Jurkat, Clone E6-1 (cell line): ENCODE results near the gene CDC42.

Source experiments
- DNase-seq: peaks from one replicate; pipeline ENCODE4 v3.0.0-alpha.2; 2011; ENCODE audit warnings: low read depth, low spot score
- H3K4me3 ChIP-seq: 2 replicates; pipeline ENCODE4 v1.5.1; 2011; ENCODE audit warnings: mild to moderate bottlenecking, low read length, control low read depth, moderate library complexity

The CDC42 gene

GRCh38 chr1:22101995-22102394 is 49.5 kb downstream of the CDC42 start:
- no peak overlapping the region for H3K4me3 ChIP-seq
- DNase-seq = no peak

- no peak overlapping the region for H3K4me3 ChIP-seq
- no peak for DNase-seq
Measured at GRCh38 chr1:22102746-22103145, 50.2 kb downstream of the CDC42 start.

GRCh38 chr1:22104094-22104493 is 51.6 kb downstream of the CDC42 start:
- no peak for DNase-seq
- no peak overlapping the region for H3K4me3 ChIP-seq

- H3K4me3 ChIP-seq = no peak overlapping the region
- DNase-seq = peak; percentile 73
Measured at GRCh38 chr1:22104865-22105437, 52.4 kb downstream of the CDC42 start.

GRCh38 chr1:22105611-22106207 is 53.2 kb downstream of the CDC42 start:
- DNase-seq = peak; percentile 75
- H3K4me3 ChIP-seq = no peak overlapping the region

- H3K4me3 ChIP-seq = no peak overlapping the region
- no peak for DNase-seq
Measured at GRCh38 chr1:22107126-22107525, 54.6 kb downstream of the CDC42 start.

GRCh38 chr1:22108339-22109105 is 56.0 kb downstream of the CDC42 start:
- H3K4me3 ChIP-seq = no peak overlapping the region
- no peak for DNase-seq

GRCh38 chr1:22110016-22110415 is 57.5 kb downstream of the CDC42 start:
- DNase-seq = no peak
- no peak overlapping the region for H3K4me3 ChIP-seq

- DNase-seq = no peak
- H3K4me3 ChIP-seq = no peak overlapping the region
Measured at GRCh38 chr1:22111115-22111514, 58.6 kb downstream of the CDC42 start.

GRCh38 chr1:22111620-22112019 is 59.1 kb downstream of the CDC42 start:
- no peak overlapping the region for H3K4me3 ChIP-seq
- DNase-seq = no peak

- DNase-seq = no peak
- H3K4me3 ChIP-seq = no peak overlapping the region
Measured at GRCh38 chr1:22112554-22112953, 60.0 kb downstream of the CDC42 start.

- DNase-seq = no peak
Measured at GRCh38 chr1:22114083-22115012, 61.8 kb downstream of the CDC42 start.

GRCh38 chr1:22115286-22115685 is 62.8 kb downstream of the CDC42 start:
- H3K4me3 ChIP-seq = no peak overlapping the region
- no peak for DNase-seq

More at GRCh38 chr1:22114083-22115012, 61.8 kb downstream of the CDC42 start:
- H3K4me3 ChIP-seq = no peak overlapping the region

GRCh38 chr1:22117238-22117637 is 64.7 kb downstream of the CDC42 start:
- H3K4me3 ChIP-seq = no peak overlapping the region
- DNase-seq = no peak

GRCh38 chr1:22117851-22118250 is 65.3 kb downstream of the CDC42 start:
- DNase-seq = no peak

GRCh38 chr1:22118291-22118992 is 65.9 kb downstream of the CDC42 start:
- DNase-seq = no peak
- H3K4me3 ChIP-seq = no peak overlapping the region

More at GRCh38 chr1:22117851-22118250, 65.3 kb downstream of the CDC42 start:
- H3K4me3 ChIP-seq = no peak overlapping the region

- no peak overlapping the region for H3K4me3 ChIP-seq
Measured at GRCh38 chr1:22119626-22120468, 67.3 kb downstream of the CDC42 start.

GRCh38 chr1:22120469-22120790 is 67.9 kb downstream of the CDC42 start:
- no peak overlapping the region for H3K4me3 ChIP-seq
- no peak for DNase-seq

More at GRCh38 chr1:22119626-22120468, 67.3 kb downstream of the CDC42 start:
- no peak for DNase-seq
